WTC11 (cell line): ENCODE measurements around the gene RBP5.

Experiments
- CTCF ChIP-seq: fragments of 200-600 bp; IDR thresholded peaks from 2 replicates; pipeline ENCODE4 v1.8.0; 2022; ENCODE audit warnings: antibody characterized with exemption
- E2F4 ChIP-seq: sonication (generic); formaldehyde crosslinking; IDR thresholded peaks from 2 replicates; pipeline ENCODE4 v1.8.1; 2022; ENCODE audit warnings: low read depth, mild to moderate bottlenecking, moderate library complexity, missing genetic modification reagents, borderline replicate concordance
- NR1H2 ChIP-seq: sonication (generic); formaldehyde crosslinking; IDR thresholded peaks from 2 replicates; pipeline ENCODE4 v1.9.0; 2021; ENCODE audit warnings: mild to moderate bottlenecking, moderate library complexity, missing genetic modification reagents

GRCh38 chr12:7100239-7100638, 28.4 kb downstream of the RBP5 start:
- TF ChIP-seq CTCF, result no peak
- no peak for TF ChIP-seq NR1H2 (CRISPR knock-in tag)
- TF ChIP-seq E2F4 (CRISPR knock-in tag), result no peak
